HG02973 (cell line): ENCODE results near the gene CHD9.

ENCODE experiments used
- ATAC-seq: cut with Tn5 transposase; IDR thresholded peaks from one replicate; pipeline ENCODE4 v1.9.1; 2021; ENCODE audit warnings: moderate library complexity; ENCODE audit not compliant: unreplicated experiment

Gene CHD9

GRCh38 chr16:53341792-53342191, 287.0 kb downstream of the CHD9 start:
- no peak for ATAC-seq

GRCh38 chr16:53355064-53355463, 300.3 kb downstream of the CHD9 start:
- ATAC-seq: no peak

GRCh38 chr16:53356478-53357207, 301.9 kb downstream of the CHD9 start:
- no peak for ATAC-seq

- no peak for ATAC-seq
Observed at GRCh38 chr16:53357208-53357586, 302.4 kb downstream of the CHD9 start.

GRCh38 chr16:53357955-53358354, 303.2 kb downstream of the CHD9 start:
- ATAC-seq: no peak

GRCh38 chr16:53358884-53359283, 304.1 kb downstream of the CHD9 start:
- no peak for ATAC-seq

- no peak for ATAC-seq
Observed at GRCh38 chr16:53369921-53370320, 315.1 kb downstream of the CHD9 start.

GRCh38 chr16:53370827-53371226, 316.0 kb downstream of the CHD9 start:
- ATAC-seq: no peak

- no peak for ATAC-seq
Observed at GRCh38 chr16:53372992-53373871, 318.4 kb downstream of the CHD9 start.

- no peak for ATAC-seq
Observed at GRCh38 chr16:53374800-53375199, 320.0 kb downstream of the CHD9 start.

GRCh38 chr16:53378138-53378537, 323.3 kb downstream of the CHD9 start:
- no peak for ATAC-seq
